ENCODE results near the gene PRSS58.
A peak's percentile ranks its signal among the peaks of the same experiment; 100 is the strongest.

Gene PRSS58

GRCh38 chr7:142257958-142258357, at the start of gene PRSS58:
TSS of gene PRSS58 (minus strand) at chr7:142258058. CDS start at chr7:142257707, 351 bp downstream.
- no peak for DNase-seq

- no peak for DNase-seq
Observed at GRCh38 chr7:142307246-142307900, 49.5 kb upstream of the PRSS58 start.

GRCh38 chr7:142303650-142304049, 45.8 kb upstream of the PRSS58 start:
- DNase-seq = peak; percentile 8 to 43 (median 42)

- peak in 2 of 3 experiments; percentile 12 to 40 for DNase-seq
Observed at GRCh38 chr7:142301923-142302550, 44.2 kb upstream of the PRSS58 start.

- DNase-seq = no peak
Observed at GRCh38 chr7:142301299-142301698, 43.4 kb upstream of the PRSS58 start.

GRCh38 chr7:142300689-142301088, 42.8 kb upstream of the PRSS58 start:
- DNase-seq = peak in 1 of 3 experiments; percentile 8

GRCh38 chr7:142299237-142299781, 41.5 kb upstream of the PRSS58 start:
- DNase-seq = no peak

GRCh38 chr7:142298627-142299026, 40.8 kb upstream of the PRSS58 start:
- DNase-seq = no peak

GRCh38 chr7:142298009-142298408, 40.2 kb upstream of the PRSS58 start:
- peak in 1 of 3 experiments; percentile 8 for DNase-seq

GRCh38 chr7:142280263-142280662, 22.4 kb upstream of the PRSS58 start:
- DNase-seq = no peak

GRCh38 chr7:142279601-142280000, 21.7 kb upstream of the PRSS58 start:
- DNase-seq = no peak

- DNase-seq = no peak
Observed at GRCh38 chr7:142275028-142275427, 17.2 kb upstream of the PRSS58 start.

GRCh38 chr7:142272841-142273240, 15.0 kb upstream of the PRSS58 start:
- no peak for DNase-seq

GRCh38 chr7:142263598-142264380, 5.9 kb upstream of the PRSS58 start:
- no peak for DNase-seq

GRCh38 chr7:142250705-142251104, 7.2 kb downstream of the PRSS58 start:
- DNase-seq = no peak

- no peak for DNase-seq
Observed at GRCh38 chr7:142249918-142250317, 7.9 kb downstream of the PRSS58 start.

GRCh38 chr7:142248166-142249160, 9.4 kb downstream of the PRSS58 start:
- DNase-seq = no peak

GRCh38 chr7:142243823-142244222, 14.0 kb downstream of the PRSS58 start:
- DNase-seq = no peak

- DNase-seq = no peak
Observed at GRCh38 chr7:142240546-142240945, 17.3 kb downstream of the PRSS58 start.

- no peak for DNase-seq
Observed at GRCh38 chr7:142231716-142232115, 26.1 kb downstream of the PRSS58 start.

- peak in 1 of 3 experiments; percentile 13 for DNase-seq
Observed at GRCh38 chr7:142228537-142229104, 29.2 kb downstream of the PRSS58 start.
